HG02759 (cell line): ENCODE results near the gene JDP2.
"Not testable (repeated sequence)": the region's sequence is repeated elsewhere in the genome, so short reads cannot be mapped to it uniquely, and the experiment has no call there.

ENCODE experiments used
- ATAC-seq: cut with Tn5 transposase; IDR thresholded peaks from one replicate; pipeline ENCODE4 v1.9.1; 2021; ENCODE audit warnings: mild to moderate bottlenecking, moderate library complexity; ENCODE audit not compliant: unreplicated experiment

Gene JDP2

GRCh38 chr14:75427482-75428229, at the start of gene JDP2:
Gene JDP2, plus strand, starts transcription at chr14:75428022. Its CDS starts 9,899 bp downstream, at chr14:75437921.
- peak; percentile 57 for ATAC-seq

GRCh38 chr14:75379246-75379929, 48.4 kb upstream of the JDP2 start:
- ATAC-seq: no peak

- ATAC-seq: no peak
Measured at GRCh38 chr14:75379930-75380270, 47.9 kb upstream of the JDP2 start.

- ATAC-seq: no peak
Measured at GRCh38 chr14:75380656-75381055, 47.2 kb upstream of the JDP2 start.

- ATAC-seq: no peak
Measured at GRCh38 chr14:75381642-75382041, 46.2 kb upstream of the JDP2 start.

GRCh38 chr14:75383219-75383618, 44.6 kb upstream of the JDP2 start:
- not testable (repeated sequence) for ATAC-seq

- no peak for ATAC-seq
Measured at GRCh38 chr14:75383721-75384120, 44.1 kb upstream of the JDP2 start.

GRCh38 chr14:75389679-75390078, 38.1 kb upstream of the JDP2 start:
- ATAC-seq: no peak

- no peak for ATAC-seq
Measured at GRCh38 chr14:75390183-75390582, 37.6 kb upstream of the JDP2 start.

- no peak for ATAC-seq
Measured at GRCh38 chr14:75391953-75392352, 35.9 kb upstream of the JDP2 start.

GRCh38 chr14:75392686-75393641, 34.9 kb upstream of the JDP2 start:
- ATAC-seq: no peak

GRCh38 chr14:75393794-75394193, 34.0 kb upstream of the JDP2 start:
- ATAC-seq: no peak

GRCh38 chr14:75395862-75396261, 32.0 kb upstream of the JDP2 start:
- no peak for ATAC-seq

- ATAC-seq: no peak
Measured at GRCh38 chr14:75399321-75399720, 28.5 kb upstream of the JDP2 start.

GRCh38 chr14:75399843-75400775, 27.7 kb upstream of the JDP2 start:
- ATAC-seq: no peak

- no peak for ATAC-seq
Measured at GRCh38 chr14:75401361-75401760, 26.5 kb upstream of the JDP2 start.

- no peak for ATAC-seq
Measured at GRCh38 chr14:75402867-75403413, 24.9 kb upstream of the JDP2 start.

- no peak for ATAC-seq
Measured at GRCh38 chr14:75404847-75405246, 23.0 kb upstream of the JDP2 start.

- ATAC-seq: no peak
Measured at GRCh38 chr14:75406102-75406501, 21.7 kb upstream of the JDP2 start.

- ATAC-seq: no peak
Measured at GRCh38 chr14:75406856-75407255, 21.0 kb upstream of the JDP2 start.
